Stomach (tissue), 9 donors: ENCODE measurements around the gene TENM4. TPM values are rescaled to one million over a fixed set of nuclear protein-coding genes. Genes with fewer than 3 reads are reported as not detected.

Experiments
- DNase-seq, 2 donors: peaks; one replicate each; pipeline versions ENCODE4 v3.0.0 to v3.0.0-alpha.2; 2013 to 2019
- H3K27ac ChIP-seq, 5 donors: fragments of 200-600 bp in 4 of 5; sonication (generic) in 4 of 5; one replicate each; pipeline ENCODE4 v1.5.1; 2013 to 2019; ENCODE audit warnings: mild to moderate bottlenecking in 1 of 5, moderate library complexity in 1 of 5
- H3K27me3 ChIP-seq, 3 donors: fragments of 200-600 bp; sonication (generic); one replicate each; pipeline ENCODE4 v1.5.1; 2017 to 2019; ENCODE audit warnings: mixed run types in 1 of 3
- H3K36me3 ChIP-seq, 4 donors: fragments of 200-600 bp; sonication (generic); 1 replicate in 3 of 4; 2 replicates in 1 of 4; pipeline ENCODE4 v1.5.1; 2016 to 2019
- H3K4me1 ChIP-seq, 4 donors: fragments of 200-600 bp; sonication (generic); one replicate each; pipeline ENCODE4 v1.5.1; 2016 to 2019
- H3K4me3 ChIP-seq, 4 donors: fragments of 200-600 bp; sonication (generic) in 3 of 4; one replicate each; pipeline ENCODE4 v1.5.1; 2016 to 2019; ENCODE audit warnings: mild to moderate bottlenecking in 1 of 4
- H3K9me3 ChIP-seq, 4 donors: fragments of 200-600 bp; sonication (generic); one replicate each; pipeline ENCODE4 v1.5.1; 2016 to 2019
- EP300 ChIP-seq: sonication (generic); formaldehyde crosslinking; IDR thresholded peaks from one replicate; pipeline ENCODE4 v1.6.1; 2017; ENCODE audit warnings: antibody characterized with exemption
- POLR2A ChIP-seq, 4 donors: fragments of 450-650 bp; IDR thresholded peaks; one replicate each; pipeline ENCODE4 v1.6.1; 2016; ENCODE audit warnings: antibody characterized with exemption in 4 of 4, control low read depth in 2 of 4, mild to moderate bottlenecking in 1 of 4, moderate library complexity in 1 of 4
- POLR2AphosphoS5 ChIP-seq, 3 donors: sonication (generic); formaldehyde crosslinking; IDR thresholded peaks; one replicate each; pipeline ENCODE4 v1.6.1; 2016; ENCODE audit warnings: antibody characterized with exemption in 3 of 3
- WGBS, 5 donors: extraction: QIAGEN DNeasy Blood & Tissue Kit in 3 of 5; methylation state at CpG; one replicate each; pipeline versions ENCODE4 v1.1.5 to v1.1.7; 2013 to 2018; 5-methylcytosine and 5-hydroxymethylcytosine counted together
- intact Hi-C: fragments of 100-400 bp; cut with DNase I; formaldehyde crosslinking; loops from one replicate; pipeline ENCODE4 v1.15.1; 2023; ENCODE audit warnings: low total_unique reads
- polyA plus RNA-seq, 3 donors: library from polyadenylated mRNA; stranded (reverse); fragments of 200-250 nt; gene quantifications; one replicate each; pipeline ENCODE4 v1.2.3, GENCODE V29; 2013
- total RNA-seq, 5 donors: library from RNA; depleted of rRNA; stranded (reverse); fragments of >200 nt; gene quantifications; one replicate each; pipeline versions ENCODE4 v1.1.0 to v1.2.3, GENCODE V29; 2014 to 2016
- TF ChIP-seq, protein P1 (sequence below), 7 experiments: fragments of 450-650 bp in 4 of 7; fragments of 200-600 bp in 3 of 7; sonication (generic) in 3 of 7; IDR thresholded peaks; one replicate each; pipeline ENCODE4 v1.5.1; 2016 to 2019; ENCODE audit warnings: antibody characterized with exemption in 7 of 7, control low read depth in 2 of 7, mild to moderate bottlenecking in 1 of 7
- donor health status: healthy with polysubstance abuse.
- donor health status: Bipolar disorder and iron deficiency.
- donor health status: healthy.

The TENM4 gene
- total and polyA plus RNA-seq, 8 donors = 0.06 to 13.2 (median 0.87) TPM; not detected in 1

DNA sequence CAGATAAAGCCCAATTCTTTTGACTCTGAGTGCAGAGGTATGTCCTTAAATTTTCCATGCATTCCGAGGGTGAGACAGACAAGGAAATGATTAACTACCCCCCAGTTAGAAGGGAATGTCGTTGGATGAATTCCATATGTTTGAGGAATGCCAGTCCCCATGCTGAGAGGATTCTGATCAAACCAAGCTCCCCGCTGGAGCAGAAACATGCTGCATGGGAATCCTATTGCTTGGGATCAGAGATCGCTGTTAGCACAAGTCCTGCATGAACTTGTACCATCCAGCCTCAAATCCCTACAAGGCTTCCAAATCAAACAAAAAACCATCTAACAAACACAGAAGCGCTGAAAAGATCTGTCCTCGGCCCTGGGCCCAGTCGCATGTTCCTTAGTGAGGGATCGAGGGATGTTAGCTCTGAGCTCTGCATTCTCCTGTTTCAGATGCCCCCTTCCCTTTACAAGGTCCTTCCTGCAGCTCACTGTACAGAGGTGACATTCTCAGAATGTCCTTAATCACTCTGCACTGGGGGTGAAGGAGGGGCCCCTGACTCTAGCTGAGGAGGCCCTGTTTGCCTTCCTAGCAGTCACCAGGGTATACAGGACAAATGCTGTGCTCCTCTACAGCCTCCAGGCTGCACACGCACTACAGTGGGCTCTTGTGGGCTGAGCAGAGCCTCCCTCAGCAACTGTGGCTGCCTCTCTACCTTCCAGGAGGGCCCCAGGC, 353.4 kb downstream of the TENM4 start:
- peak in 1 of 2 donors; percentile 59 for DNase-seq
- Histone ChIP-seq H3K27me3 (no peaks in the 10 kb centered on the region), H3K36me3 (no peaks in the 10 kb centered on the region), H3K4me3 (no peak overlapping the region), H3K4me1 (peaks cover 0 to 24% (median 8%) of the 10 kb centered on the region in 4 donors), H3K9me3 (no peaks in the 10 kb centered on the region), H3K27ac (no peak overlapping the region)
- 33 to 51% (median 39%) methylated on average over 8 to 9 of the region's 9 CpGs for WGBS, 5 donors
- intact Hi-C loops = no loop called here
- TF ChIP-seq EP300 = no peak
- TF ChIP-seq POLR2A (IDR thresholded peaks at IDR 0.05) = no peak
- TF ChIP-seq POLR2AphosphoS5 (IDR thresholded peaks at IDR 0.05) = no peak
- TF ChIP-seq, protein P1, sequence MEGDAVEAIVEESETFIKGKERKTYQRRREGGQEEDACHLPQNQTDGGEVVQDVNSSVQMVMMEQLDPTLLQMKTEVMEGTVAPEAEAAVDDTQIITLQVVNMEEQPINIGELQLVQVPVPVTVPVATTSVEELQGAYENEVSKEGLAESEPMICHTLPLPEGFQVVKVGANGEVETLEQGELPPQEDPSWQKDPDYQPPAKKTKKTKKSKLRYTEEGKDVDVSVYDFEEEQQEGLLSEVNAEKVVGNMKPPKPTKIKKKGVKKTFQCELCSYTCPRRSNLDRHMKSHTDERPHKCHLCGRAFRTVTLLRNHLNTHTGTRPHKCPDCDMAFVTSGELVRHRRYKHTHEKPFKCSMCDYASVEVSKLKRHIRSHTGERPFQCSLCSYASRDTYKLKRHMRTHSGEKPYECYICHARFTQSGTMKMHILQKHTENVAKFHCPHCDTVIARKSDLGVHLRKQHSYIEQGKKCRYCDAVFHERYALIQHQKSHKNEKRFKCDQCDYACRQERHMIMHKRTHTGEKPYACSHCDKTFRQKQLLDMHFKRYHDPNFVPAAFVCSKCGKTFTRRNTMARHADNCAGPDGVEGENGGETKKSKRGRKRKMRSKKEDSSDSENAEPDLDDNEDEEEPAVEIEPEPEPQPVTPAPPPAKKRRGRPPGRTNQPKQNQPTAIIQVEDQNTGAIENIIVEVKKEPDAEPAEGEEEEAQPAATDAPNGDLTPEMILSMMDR (IDR thresholded peaks at IDR 0.05) = no peak

DNA sequence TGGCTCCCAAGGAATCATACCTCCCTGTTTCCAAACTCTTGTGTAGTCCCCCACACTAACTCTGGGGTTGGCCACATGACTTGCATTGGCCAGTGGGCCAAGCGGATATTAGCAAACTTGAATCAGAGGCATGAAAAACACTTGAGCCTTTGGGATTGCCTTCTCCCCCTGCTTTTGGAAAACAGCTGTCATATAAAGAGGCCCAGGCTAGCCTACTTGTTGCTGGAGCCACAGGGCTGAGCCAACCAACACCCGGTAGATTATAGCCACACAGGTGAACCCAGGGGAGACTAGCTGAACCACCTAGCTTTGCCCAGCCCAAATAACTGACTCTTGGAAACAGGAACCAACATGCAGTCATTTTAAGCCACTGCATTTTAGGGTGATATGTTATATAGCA, 354.8 kb downstream of the TENM4 start:
- Histone ChIP-seq H3K27ac (no peak overlapping the region), H3K4me3 (no peak overlapping the region), H3K9me3 (no peaks in the 10 kb centered on the region), H3K27me3 (no peaks in the 10 kb centered on the region), H3K4me1 (peaks cover 0 to 24% (median 8%) of the 10 kb centered on the region in 4 donors), H3K36me3 (no peaks in the 10 kb centered on the region)
- TF ChIP-seq EP300 = no peak
- no peak for TF ChIP-seq POLR2A (IDR thresholded peaks at IDR 0.05)
- TF ChIP-seq, protein P1 (IDR thresholded peaks at IDR 0.05) = no peak
- no peak for TF ChIP-seq POLR2AphosphoS5 (IDR thresholded peaks at IDR 0.05)
- DNase-seq = no peak
- 88 to 95% (median 91%) methylated on average over 2 of the region's 2 CpGs for WGBS, 5 donors
- intact Hi-C loops = no loop called here

DNA sequence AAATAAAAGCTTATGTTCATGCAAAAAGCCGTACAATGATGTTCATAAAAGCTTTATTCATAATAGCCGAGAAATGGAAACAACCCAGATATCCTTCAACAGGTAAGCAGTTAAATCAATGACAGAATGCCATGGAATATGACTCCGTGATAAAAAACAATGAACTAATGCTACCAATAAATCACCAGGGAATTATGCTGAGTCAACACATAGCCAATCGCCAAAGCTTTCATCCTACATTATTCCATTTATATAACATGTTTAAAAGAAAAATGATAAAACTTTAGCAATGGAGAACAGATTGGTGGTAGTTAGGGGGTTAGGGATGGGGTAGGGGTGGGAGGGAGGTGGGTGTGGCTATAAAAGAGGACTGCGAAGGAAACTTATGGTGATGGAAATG, 356.4 kb downstream of the TENM4 start:
- H3K4me1 ChIP-seq = peaks cover 0 to 28% (median 8%) of the 10 kb centered on the region in 4 donors
- TF ChIP-seq POLR2AphosphoS5 (IDR thresholded peaks at IDR 0.05) = no peak
- TF ChIP-seq, protein P1 (IDR thresholded peaks at IDR 0.05) = no peak
- no peak for TF ChIP-seq POLR2A (IDR thresholded peaks at IDR 0.05)
- no peak for TF ChIP-seq EP300
- H3K27me3 ChIP-seq = no peaks in the 10 kb centered on the region
- no peak for DNase-seq
- no peaks in the 10 kb centered on the region for H3K36me3 ChIP-seq
- no peaks in the 10 kb centered on the region for H3K9me3 ChIP-seq
- no peak overlapping the region for H3K27ac ChIP-seq
- H3K4me3 ChIP-seq = no peak overlapping the region
- 84 to 95% (median 94%) methylated on average over 5 of the region's 5 CpGs for WGBS, 5 donors
- intact Hi-C loops = no loop called here

DNA sequence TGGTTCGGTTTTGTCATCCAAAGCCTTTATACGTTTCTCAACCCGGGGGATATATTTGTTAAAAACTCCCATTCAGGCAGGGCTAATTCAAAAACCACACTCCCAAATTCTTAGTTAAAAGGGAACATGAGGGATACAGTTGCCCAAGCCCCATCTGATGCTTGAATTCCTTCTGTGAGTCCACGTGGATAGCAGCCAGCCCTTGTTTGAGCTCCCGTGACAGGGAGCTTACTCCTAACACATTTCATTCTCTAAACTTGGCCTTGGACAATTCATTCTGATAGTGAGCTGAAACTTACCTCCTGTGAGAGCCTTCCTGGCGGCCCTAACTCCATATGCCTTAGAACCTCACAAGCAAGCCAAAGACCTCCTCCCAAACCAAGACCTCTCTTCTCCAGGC, 357.5 kb downstream of the TENM4 start:
- H3K4me3 ChIP-seq = no peak overlapping the region
- H3K27me3 ChIP-seq = no peaks in the 10 kb centered on the region
- TF ChIP-seq POLR2A (IDR thresholded peaks at IDR 0.05) = no peak
- no peak for TF ChIP-seq EP300
- TF ChIP-seq, protein P1 (IDR thresholded peaks at IDR 0.05) = no peak
- TF ChIP-seq POLR2AphosphoS5 (IDR thresholded peaks at IDR 0.05) = no peak
- H3K27ac ChIP-seq = no peak overlapping the region
- intact Hi-C loops = no loop called here
- no peaks in the 10 kb centered on the region for H3K36me3 ChIP-seq
- no peak for DNase-seq
- no peaks in the 10 kb centered on the region for H3K9me3 ChIP-seq
- WGBS, 5 donors = 67 to 74% (median 71%) methylated on average over 6 of the region's 6 CpGs
- peaks cover 0 to 21% (median 8%) of the 10 kb centered on the region in 4 donors for H3K4me1 ChIP-seq
